NCI-H748 treated with DMSO at 0.1 percent for 48 hours (cell line): ENCODE data around the gene NPIPA1.
"Not testable (repeated sequence)": the region's sequence is repeated elsewhere in the genome, so short reads cannot be mapped to it uniquely, and the experiment has no call there.

Source experiments
- DNase-seq: peaks from one replicate; lab custom pipeline; 2025; lab: John Stamatoyannopoulos, UW

NPIPA1 gene

DNA sequence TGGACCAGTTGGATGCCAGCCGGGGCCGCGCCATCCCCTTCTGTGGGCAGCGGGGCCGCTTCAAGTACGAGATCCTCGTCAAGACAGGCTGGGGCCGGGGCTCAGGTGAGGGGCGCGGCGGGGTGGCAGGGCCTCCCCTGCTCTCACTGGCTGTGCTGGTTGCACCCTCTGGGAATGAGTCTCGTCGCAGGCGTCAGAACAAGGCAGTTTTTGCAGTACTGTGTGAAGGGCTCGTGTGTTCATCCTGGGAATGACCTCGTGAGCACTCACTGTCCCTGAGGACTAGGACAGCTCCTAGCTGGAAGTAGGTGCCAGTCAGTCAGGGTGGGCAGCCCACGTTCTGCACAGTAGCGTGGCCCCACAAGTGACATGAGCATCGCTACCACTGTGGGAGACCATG is 6.3 kb upstream of the NPIPA1 start:
- not testable (repeated sequence) for DNase-seq

DNA sequence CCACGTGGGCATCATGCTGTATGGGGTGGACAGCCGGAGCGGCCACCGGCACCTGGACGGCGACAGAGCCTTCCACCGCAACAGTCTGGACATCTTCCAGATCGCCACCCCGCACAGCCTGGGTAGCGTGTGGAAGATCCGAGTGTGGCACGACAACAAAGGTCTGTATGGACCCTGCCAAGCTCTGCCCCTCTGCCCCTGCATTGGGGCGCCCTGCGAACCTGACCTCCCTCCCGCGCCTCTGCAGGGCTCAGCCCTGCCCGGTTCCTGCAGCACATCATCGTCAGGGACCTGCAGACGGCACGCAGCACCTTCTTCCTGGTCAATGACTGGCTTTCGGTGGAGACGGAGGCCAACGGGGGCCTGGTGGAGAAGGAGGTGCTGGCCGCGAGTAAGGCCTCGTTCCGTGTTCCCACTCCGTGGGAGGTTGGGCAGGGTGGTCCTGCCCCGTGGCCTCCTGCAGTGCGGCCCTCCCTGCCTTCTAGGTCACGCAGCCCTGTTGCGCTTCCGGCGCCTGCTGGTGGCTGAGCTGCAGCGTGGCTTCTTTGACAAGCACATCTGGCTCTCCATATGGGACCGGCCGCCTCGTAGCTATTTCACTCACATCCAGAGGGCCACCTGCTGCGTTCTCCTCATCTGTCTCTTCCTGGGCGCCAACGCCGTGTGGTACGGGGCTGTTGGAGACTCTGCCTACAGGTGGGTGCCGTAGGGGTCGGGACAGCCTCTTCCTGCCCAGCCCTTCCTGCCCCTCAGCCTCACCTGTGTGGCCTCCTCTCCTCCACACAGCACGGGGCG is 4.5 kb upstream of the NPIPA1 start:
- not testable (repeated sequence) for DNase-seq

DNA sequence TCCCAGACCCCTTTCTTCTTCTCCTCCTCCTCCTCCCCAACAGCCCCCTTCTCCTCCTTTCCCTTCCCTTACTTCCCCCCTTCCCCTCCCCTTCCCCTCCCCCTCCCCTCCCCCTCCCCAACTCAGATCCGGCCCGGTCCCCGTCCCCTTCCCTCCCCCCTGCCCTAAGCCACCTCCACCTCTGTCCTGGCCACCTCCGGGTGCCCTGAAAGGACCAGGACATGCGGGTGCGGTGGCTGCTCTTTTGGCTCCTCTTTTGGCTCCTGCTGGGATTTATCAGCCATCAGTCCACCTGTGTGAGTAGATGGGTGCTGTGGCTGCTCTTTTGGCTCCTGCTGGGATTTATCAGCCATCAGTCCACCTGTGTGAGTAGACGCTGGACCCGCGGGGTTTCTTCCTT is 751 bp downstream of the NPIPA1 start:
- not testable (repeated sequence) for DNase-seq

DNA sequence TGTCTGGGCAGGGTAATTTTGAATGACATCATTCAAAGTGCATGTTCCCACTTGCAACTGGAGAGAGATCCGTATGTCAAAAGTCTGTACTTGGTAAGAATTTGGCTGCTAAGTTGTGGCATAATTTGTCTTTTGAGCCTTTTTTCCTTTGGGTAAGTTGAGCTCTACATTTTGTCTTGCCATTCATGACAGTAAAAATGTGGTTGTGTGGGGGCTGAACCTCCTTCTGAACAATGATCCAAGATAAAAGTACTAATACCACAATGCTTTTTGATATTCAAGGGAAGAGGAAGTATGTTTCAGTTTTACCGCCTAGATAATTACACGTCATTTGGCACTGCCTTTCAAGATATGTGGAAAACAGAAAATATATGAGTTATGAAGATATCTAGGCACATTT is 5.4 kb downstream of the NPIPA1 start:
- DNase-seq, result not testable (repeated sequence)

DNA sequence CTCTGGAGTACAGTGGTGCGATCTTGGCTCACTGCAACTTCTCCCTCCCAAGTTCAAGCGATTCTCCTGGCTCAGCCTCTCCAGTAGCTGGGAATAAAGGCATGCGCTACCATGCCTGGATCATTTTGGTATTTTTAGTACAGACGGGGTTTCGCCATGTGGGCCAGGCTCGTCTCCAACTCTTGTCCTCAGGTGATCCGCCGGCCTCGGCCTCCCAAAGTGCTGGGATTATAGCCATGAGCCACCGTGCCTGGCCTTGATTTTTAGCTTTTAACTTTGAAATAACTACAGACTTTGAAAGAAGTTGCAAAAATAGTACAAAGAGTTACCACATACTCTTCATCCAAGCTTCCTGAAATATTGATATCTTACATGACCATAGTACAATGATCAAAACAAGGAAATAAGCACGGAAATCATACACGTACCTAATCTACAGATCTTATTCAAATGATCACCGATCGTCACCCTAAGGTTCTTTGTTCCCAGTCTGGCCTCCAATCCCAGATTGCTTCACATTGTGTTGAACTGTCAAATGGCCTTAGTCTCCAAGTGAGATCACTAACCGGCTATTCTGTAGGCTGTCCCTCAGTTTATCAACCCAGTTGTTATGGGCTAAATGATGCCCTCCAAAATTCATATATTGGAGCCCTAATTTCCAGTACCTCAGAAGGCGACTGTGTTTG is 18.4 kb downstream of the NPIPA1 start:
- no peak for DNase-seq

DNA sequence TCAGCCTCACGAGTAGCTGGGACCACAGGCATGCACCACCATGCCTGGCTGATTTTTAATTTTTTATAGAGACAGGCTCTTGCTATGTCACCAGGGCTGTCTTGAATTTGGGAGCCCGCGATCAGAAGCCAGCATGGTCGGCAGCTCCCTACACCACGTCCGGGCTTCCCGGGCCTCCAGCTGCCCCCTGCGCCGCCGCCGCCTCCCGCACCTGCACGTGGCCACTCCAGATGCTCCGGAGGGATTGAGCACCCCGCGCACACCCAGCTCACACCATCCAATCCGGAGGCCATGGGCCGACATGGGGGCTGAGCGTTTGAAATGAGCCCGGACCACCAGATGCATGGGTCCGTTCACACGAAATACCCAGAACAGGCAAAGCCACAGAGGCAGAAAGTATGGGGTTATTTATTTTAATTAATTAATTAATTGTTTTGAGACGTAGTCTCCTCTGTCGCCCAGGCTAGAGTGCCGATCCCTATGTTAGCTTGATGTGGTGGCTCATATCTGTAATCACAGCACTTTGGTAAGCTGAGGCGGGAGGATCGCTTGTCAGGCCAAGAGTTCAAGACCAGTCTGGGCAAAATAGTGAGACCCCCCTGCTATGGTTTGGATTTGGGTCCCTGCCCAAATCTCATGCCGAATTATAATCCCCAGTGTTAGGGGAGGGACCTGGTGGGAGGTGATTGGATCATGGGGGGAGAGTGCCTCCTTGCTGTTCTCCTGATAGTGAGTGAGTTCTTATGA is 20.5 kb downstream of the NPIPA1 start:
- no peak for DNase-seq

DNA sequence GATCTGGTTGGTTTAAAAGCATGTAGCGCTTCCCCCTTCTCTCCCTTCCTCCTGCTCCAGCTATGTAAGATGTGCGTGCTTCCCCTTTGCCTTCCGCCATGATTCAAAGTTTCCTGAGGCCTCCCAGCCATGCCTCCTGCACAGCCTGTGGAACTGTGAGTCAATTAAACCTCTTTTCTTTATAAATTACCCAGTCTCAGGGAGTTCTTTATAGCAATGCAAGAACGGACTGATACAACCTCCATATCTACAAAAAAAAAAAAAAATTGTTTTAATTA is 21.0 kb downstream of the NPIPA1 start:
- no peak for DNase-seq

DNA sequence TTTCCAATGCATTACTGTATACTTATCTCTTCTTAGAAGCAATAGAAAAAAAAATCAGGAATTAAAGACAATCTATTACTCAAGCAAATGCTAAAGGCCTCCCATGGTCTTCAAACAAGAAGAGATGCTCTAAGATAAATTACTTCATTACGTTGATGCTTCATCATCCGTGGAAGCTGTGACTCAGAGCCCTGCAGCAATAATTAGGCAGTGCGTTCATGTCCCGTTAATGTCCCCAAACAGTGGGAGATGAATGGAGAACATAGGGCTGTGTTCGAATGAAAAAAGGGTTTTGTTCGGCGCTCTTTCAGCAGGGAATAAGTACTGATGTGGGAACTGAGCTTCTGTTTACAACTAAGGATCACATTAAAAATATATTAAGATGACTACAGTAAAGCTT is 21.7 kb downstream of the NPIPA1 start:
- DNase-seq, result no peak

DNA sequence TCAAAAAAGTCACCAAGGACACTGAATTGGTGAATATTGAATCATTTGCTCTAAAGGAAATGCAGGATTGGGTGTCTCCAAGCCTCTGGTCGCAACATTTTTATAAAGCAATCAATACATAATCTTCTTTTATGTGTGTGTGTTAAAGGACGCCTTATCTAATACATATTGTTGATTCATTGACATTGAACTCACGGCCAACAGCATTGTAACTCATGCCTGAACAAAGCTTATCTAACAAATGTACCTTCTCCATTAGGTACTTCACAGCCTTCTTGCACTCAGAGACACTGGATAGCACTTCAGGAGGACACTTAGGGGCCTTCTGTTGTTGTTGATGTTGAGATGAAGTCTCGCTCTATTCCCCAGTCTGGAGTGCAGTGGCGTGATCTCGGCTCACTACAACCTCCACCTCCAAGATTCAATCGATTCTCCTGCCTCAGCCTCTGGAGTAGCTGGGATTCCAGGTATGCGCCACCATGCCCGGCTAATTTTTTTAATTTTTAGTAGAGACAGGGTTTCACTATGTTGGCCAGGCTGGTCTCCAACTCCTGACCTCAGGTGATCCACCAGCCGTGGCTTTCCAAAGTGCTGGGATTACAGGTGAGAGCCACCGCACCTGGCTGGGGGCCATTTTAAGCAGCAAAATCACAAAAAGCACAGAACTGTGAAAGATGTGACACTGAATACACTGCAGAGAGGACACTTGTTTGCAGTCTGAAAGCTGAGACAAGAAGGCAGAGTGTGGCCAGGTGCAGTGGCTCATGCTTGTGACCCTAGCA is 24.4 kb downstream of the NPIPA1 start:
- no peak for DNase-seq

DNA sequence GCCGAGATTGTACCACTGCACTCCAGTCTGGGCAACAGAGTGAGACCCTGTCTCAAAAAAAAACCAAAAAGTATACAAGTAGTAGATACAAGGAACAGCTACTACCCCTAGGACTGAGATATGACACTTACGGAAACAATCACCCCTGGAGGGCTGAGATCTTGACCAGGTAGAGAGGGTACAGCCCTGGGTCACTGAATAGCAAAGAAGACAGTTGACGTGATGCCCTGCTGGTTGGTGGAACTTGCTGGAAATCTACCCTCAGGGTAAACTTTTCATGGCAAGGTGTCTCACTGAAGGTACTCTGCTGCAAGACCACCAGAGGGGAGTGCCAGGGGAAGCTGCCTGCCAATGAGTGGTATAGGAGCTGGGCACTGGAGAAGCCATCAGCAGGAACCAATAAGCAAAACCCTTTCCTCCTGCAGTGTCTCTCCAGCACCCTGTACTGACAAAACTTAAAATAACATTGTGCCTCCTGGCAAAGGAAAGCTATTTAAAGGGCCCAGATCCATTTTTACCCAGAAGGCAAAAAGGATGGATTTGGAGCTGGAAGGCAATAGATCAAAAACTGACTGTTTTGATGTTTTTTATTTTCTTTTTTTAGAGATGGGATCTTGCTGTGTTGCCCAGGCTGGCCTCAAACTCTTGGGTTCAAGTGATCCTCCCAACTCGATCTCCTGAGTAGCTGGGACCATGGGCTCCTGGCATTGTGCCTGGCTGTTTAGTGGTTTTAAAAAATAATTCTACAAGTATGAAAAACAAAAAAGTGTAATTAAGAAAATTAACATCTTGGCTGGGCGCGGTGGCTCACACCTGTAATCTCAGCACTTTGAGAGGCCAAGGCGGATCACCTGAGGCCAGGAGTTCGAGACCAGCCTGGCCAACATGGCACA is 26.3 kb downstream of the NPIPA1 start:
- no peak for DNase-seq

DNA sequence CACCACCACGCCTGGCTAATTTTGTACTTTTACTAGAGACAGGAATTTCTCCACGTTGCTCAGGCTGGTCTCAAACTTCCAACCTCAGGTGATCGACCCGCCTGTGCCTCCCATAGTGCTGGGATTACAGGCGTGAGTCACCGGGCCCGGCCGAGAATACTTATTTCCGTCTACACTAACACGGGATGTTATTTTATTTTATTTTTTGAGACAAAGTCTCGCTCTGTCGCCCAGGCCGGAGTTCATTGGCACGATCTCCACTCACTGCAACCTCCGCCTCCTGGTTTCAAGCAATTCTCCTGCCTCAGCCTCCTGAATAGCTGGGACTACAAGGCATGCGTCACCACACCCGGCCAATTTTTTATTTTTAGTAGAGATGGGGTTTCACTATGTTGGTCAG is 28.1 kb downstream of the NPIPA1 start:
- DNase-seq, result no peak

DNA sequence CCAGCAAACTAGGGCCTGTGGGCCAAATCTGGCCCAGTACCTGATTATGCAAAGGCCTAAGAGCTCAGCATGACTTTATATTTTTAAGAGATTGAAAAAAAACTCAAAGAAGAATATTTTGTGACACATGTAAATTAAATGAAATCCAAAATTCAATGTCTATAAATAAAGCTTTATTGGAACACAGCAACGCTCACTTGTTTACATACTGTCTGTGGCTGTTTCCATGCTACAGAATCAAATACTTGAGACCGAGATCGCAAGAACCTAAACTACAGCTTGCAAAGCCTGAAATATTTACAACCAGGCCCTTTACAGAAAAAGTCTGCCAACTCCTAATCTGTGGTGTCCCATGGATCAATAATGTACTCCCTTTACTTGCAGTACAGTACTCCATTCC is 32.6 kb downstream of the NPIPA1 start:
- not testable (repeated sequence) for DNase-seq

DNA sequence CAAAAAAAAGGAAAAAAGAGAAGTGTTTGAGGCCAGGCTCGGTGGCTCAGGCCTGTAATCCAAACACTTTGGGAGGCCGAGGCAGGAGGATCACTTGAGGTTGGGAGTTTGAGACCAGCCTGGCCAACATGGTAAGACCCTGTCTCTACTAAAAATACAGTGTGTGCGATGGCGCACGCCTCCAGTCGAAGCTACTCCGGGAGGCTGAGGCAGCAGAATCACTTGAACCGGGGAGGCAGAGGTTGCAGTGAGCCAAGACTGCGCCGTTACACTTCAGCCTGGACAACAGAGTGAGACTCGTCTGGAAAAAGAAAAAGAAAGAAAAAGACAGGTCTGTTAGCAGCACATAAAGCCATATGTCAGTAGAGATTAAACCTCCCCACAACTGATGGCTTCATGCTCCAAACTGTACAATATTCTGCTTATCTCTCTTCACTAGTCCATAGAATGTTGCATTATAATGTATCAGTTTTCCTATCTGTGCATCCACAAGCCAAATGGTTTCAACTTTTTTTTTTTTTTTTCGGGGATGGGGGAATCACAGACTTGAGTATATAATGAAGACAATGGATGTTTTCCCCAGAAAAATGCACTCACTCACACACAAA is 34.5 kb downstream of the NPIPA1 start:
- DNase-seq, result not testable (repeated sequence)

DNA sequence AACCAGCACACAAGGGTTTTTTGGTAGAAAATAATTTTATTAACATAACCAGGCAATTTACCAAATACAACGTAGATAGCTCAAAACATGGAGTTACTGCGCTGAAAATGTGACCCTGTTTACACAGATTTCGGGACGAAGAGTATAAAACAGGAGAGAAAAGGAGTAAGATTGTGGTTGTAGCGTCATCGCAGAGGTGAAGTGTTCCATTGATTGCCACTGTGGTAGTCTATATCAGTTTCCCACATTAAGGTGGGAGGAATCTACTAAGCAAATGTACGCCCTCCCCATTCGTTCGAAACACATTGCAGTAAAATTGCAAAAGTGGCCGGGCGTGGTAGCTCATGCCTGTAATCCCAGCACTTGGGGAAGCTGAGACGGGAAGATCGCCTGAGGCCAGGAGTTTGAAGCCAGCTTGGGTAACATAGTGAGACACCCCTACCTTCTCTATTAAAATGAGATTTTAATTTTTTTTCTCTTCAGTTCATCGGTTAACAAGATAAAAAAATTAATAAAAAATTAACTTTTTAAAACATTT is 36.6 kb downstream of the NPIPA1 start:
- DNase-seq, result not testable (repeated sequence)

DNA sequence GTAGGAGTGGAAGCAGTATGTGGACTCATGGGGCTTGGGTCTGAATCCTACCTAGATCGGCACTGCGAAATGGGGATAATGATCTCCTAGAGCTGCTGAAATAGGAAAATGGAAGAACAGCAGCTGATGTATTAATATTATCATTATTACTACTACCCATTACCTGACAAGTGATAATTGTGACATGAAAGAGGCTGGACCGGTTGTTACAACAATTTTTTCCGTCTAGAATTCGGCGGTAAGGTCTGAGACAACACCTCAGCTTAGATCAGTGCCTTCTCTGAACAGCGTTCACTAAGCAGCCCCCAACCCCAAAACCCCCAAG is 37.0 kb downstream of the NPIPA1 start:
- not testable (repeated sequence) for DNase-seq

DNA sequence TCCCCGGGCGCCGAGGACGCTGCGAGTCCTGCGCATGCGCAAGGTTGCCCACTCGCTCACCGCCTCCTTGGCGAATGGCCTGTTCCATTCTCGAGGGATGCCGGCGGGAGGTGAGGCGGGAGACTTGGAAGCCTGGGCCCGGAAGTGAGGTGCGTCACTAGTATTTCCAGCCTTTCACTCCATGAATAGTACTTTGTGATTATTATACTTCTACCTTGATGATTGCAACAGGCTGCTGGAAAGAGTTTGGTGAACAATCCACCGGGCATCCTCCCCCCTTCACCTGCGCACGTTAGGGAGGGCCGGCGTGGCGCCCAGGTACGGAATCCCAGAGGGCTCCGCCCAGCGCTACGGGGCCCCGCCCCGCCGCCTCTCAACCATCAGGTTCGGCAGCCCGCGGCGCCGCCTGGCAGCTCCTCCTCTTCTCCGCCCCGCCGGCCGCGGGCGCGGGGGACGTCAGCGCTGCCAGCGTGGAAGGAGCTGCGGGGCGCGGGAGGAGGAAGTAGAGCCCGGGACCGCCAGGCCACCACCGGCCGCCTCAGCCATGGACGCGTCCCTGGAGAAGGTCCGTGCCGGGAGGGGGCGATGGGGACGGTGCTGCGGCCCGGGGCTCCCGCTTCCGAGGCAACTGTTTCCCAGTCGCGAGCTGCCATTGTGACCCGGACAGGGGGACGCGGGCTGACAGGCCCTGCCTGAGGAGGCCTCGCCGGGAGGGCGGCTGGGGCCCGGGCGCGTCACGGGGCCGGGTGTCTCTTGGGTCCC is 37.6 kb downstream of the NPIPA1 start, which contains the start of gene PDXDC1:
TSS of gene PDXDC1 (plus strand) at position 371 of the 762 bp plus-strand sequence. CDS start at position 545, 174 bp downstream.
- DNase-seq, result peak; percentile 28

DNA sequence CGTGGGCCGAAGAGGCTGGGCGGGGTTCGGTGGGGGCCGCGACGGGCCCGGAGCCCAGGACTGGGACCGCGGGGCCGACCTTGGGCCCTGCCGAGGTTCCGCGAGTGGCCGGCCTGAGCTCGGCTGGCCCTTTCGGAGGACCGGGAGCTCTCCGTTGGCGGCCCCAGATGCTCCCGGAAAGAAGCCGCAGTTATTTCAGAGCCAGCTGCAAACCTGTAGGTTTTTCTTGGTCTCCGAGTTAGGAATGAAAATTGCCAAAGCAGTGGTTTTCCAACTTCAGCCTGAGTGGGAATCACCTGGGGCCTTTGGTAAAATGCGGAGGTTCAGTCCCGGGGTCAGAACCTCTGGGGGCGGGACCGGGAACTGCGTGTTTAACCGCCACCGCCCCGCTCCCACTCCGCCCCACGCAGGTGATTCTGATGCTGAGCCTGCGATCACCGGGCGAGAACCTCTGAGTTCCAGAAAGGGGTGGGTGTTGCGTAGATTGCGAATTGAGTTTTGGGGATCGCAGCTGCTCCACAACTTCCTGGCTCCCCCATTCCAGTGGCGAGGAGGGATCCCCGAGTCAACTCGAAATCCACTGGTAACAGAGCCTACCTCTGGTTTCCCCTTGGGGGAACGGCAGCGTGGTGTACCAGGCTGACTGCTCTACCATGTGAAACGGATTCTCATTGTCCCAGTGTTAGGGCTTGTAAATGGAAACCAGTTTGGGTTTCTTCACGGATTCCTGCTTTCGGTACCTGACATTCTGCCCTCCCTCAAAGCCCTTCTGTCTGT is 38.4 kb downstream of the NPIPA1 start:
- not testable (repeated sequence) for DNase-seq

DNA sequence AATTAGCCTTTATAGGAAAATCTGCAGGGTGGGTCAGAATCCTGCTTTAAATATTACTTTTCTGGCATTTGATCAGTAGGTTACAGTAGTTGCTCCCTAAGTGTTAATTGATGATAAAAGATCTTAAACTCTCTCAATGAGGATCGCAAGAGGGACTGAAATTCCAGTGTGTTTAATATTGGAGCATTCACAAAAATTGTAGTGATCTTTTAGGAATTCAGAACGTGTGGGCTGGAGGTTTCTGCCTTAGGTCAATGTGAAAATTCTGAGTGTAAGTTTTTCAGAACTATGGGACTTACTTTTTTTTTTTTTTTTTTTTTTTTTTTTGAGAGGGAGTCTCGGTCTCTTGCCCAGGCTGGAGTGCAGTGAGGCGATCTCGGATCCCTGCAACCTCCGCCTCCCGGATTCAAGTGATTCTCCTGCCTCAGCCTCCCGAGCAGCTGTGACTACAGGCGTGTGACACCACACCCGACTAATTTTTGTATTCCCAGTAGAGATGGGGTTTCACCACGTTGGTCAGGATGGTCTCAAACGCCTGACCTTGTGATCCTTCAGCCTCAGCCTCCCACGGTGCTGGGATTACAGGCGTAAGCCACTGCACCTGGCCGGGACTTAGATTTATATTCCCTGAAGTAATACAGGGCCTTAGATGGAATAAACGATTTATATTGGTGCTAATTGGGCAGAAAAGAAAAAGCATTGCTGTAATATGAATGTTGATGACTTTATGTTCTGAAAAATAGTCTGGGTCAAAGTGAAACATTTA is 39.9 kb downstream of the NPIPA1 start:
- DNase-seq, result not testable (repeated sequence)
